Testis (tissue), 2 donors: Measurements from ENCODE around the gene ITIH4.

Source experiments
- CTCF ChIP-seq, 3 experiments: fragments of 450-650 bp in 2 of 3; fragments of 200-600 bp in 1 of 3; sonication (generic) in 1 of 3; IDR thresholded peaks; one replicate each; pipeline ENCODE4 v1.5.1; 2016 to 2019; ENCODE audit warnings: antibody characterized with exemption in 3 of 3, mild to moderate bottlenecking in 2 of 3, moderate library complexity in 1 of 3
- POLR2A ChIP-seq: fragments of 450-650 bp; IDR thresholded peaks from one replicate; pipeline ENCODE4 v1.6.1; 2017; ENCODE audit warnings: antibody characterized with exemption, mild to moderate bottlenecking, moderate library complexity

GRCh38 chr3:52860424-52860768 lies 29.9 kb upstream of the ITIH4 start:
- TF ChIP-seq CTCF (IDR thresholded peaks at IDR 0.05) (no peak), POLR2A (no peak)
